K562 (cell line): ENCODE data around the gene SLC22A23. TPM values are rescaled to one million over a fixed set of nuclear protein-coding genes. Genes with fewer than 3 reads are reported as not detected.

Experiments
- BDP1 ChIP-seq: IDR thresholded peaks from 3 replicates; pipeline ENCODE4 v1.6.1; 2011; ENCODE audit not compliant: insufficient read length, insufficient read depth
- CEBPG ChIP-seq, 3 experiments: fragments of 200-800 bp in 1 of 3; sonication (Bioruptor generic) in 1 of 3; sonication (generic) in 1 of 3; formaldehyde crosslinking in 1 of 3; IDR thresholded peaks in 2 of 3; conservative IDR thresholded peaks in 1 of 3; 2 replicates each; pipeline versions ENCODE4 v1.6.1 to v1.8.0; 2016 to 2022; ENCODE audit warnings: missing compliant biosample characterization in 2 of 3, missing genetic modification characterization in 2 of 3, mild to moderate bottlenecking in 1 of 3, missing genetic modification reagents in 1 of 3
- CTCFL ChIP-seq: IDR thresholded peaks from 2 replicates; pipeline ENCODE4 v1.6.1; 2011; ENCODE audit warnings: borderline replicate concordance, low read depth, mild to moderate bottlenecking, moderate library complexity, low read length; ENCODE audit not compliant: insufficient read depth, poor library complexity, severe bottlenecking
- CXXC5 ChIP-seq: fragments of 250-450 bp; sonication (Bioruptor Pico); IDR thresholded peaks from 2 replicates; pipeline ENCODE4 v1.8.0; 2022; ENCODE audit warnings: inconsistent platforms, mild to moderate bottlenecking, moderate library complexity
- DPF2 ChIP-seq: fragments of 450-650 bp; IDR thresholded peaks from 2 replicates; pipeline ENCODE4 v1.6.1; 2016
- GTF2F1 ChIP-seq: IDR thresholded peaks from 2 replicates; pipeline ENCODE4 v1.6.1; 2011; ENCODE audit warnings: low read depth, low read length, improper control_type of control experiment
- JUND ChIP-seq, 2 experiments: IDR thresholded peaks; 2 replicates in 1 of 2; 3 replicates in 1 of 2; pipeline ENCODE4 v1.6.1; 2011; ENCODE audit warnings: borderline replicate concordance in 2 of 2, low read depth in 2 of 2, low read length in 2 of 2, improper control_type of control experiment in 1 of 2, missing biosample characterization in 1 of 2, missing genetic modification characterization in 1 of 2, missing genetic modification reagents in 1 of 2
- LEF1 ChIP-seq: fragments of 450-650 bp; IDR thresholded peaks from 2 replicates; pipeline ENCODE4 v1.6.1; 2016; ENCODE audit warnings: mild to moderate bottlenecking
- MITF ChIP-seq: IDR thresholded peaks from 2 replicates; pipeline ENCODE4 v1.6.1; 2014; ENCODE audit warnings: antibody characterized with exemption
- NR2F6 ChIP-seq: fragments of 450-650 bp; formaldehyde crosslinking; IDR thresholded peaks from 2 replicates; pipeline ENCODE4 v1.4.0; 2020; ENCODE audit warnings: mild to moderate bottlenecking
- PRPF4 ChIP-seq: fragments of 200-400 bp; formaldehyde crosslinking; IDR thresholded peaks from one replicate; pipeline ENCODE4 v1.6.1; 2017; ENCODE audit warnings: low read length, low read depth, mild to moderate bottlenecking; ENCODE audit not compliant: insufficient read depth, poor library complexity, severe bottlenecking
- SAFB2 ChIP-seq: fragments of 200-400 bp; formaldehyde crosslinking; IDR thresholded peaks from 2 replicates; pipeline ENCODE4 v1.6.1; 2018; ENCODE audit warnings: borderline replicate concordance, low read length, low read depth, moderate library complexity; ENCODE audit not compliant: severe bottlenecking
- SMAD1 ChIP-seq: fragments of 150-350 bp; IDR thresholded peaks from 2 replicates; pipeline ENCODE4 v1.6.1; 2014; ENCODE audit warnings: low read length, low read depth; ENCODE audit not compliant: partially characterized antibody
- SMARCA4 ChIP-seq: fragments of 450-650 bp; IDR thresholded peaks from 2 replicates; pipeline ENCODE4 v1.6.1; 2016
- TRIM28 ChIP-seq: fragments of 450-650 bp; IDR thresholded peaks from 2 replicates; pipeline ENCODE4 v1.6.1; 2017
- YBX1 ChIP-seq: fragments of 450-650 bp; IDR thresholded peaks from 2 replicates; pipeline ENCODE4 v1.7.1; 2016; ENCODE audit warnings: mild to moderate bottlenecking
- ZC3H8 ChIP-seq: fragments of 450-650 bp; IDR thresholded peaks from 2 replicates; pipeline ENCODE4 v1.6.1; 2017
- ZFPM2 ChIP-seq: fragments of 250-450 bp; sonication (Bioruptor Pico); IDR thresholded peaks from 2 replicates; pipeline ENCODE4 v1.5.1; 2022; ENCODE audit warnings: mild to moderate bottlenecking
- ZNF175 ChIP-seq: fragments of 200-800 bp; sonication (Bioruptor generic); IDR thresholded peaks from 2 replicates; pipeline ENCODE4 v1.6.1; 2016; ENCODE audit warnings: low read depth, mild to moderate bottlenecking, missing genetic modification characterization, missing compliant biosample characterization
- ZNF354B ChIP-seq: fragments of 250-450 bp; sonication (Bioruptor Pico); IDR thresholded peaks from 2 replicates; pipeline ENCODE4 v1.4.0; 2020
- ZNF395 ChIP-seq: fragments of 200-800 bp; sonication (Bioruptor generic); IDR thresholded peaks from 2 replicates; pipeline ENCODE4 v1.6.1; 2017; ENCODE audit warnings: missing genetic modification characterization, missing compliant biosample characterization
- polyA plus RNA-seq, 8 experiments: library from polyadenylated mRNA; depleted of rRNA in 4 of 8; stranded (reverse) in 5 of 8; unstranded in 3 of 8; fragments of >200 nt; fragmentation: Nextera tagmentation in 2 of 8; fragmentation: Illumina TruSeq in 1 of 8; extraction: Ambion mirVana in 2 of 8; extraction: Trizol in 1 of 8; gene quantifications; 2 replicates each; pipeline versions ENCODE4 v1.2.1 to v1.2.3, GENCODE V29; 2011 to 2014; ENCODE audit warnings: inconsistent platforms in 1 of 8, missing spikeins in 1 of 8
- total RNA-seq, 7 experiments: library from RNA; depleted of rRNA in 6 of 7; stranded (reverse); fragments of >200 nt in 6 of 7; fragmentation: Illumina TruSeq in 2 of 7; extraction: Trizol in 2 of 7; gene quantifications; 2 replicates each; pipeline versions ENCODE4 v1.2.1 to v1.2.3, GENCODE V29; 2011 to 2021; ENCODE audit warnings: low replicate concordance in 1 of 7
- TF ChIP-seq, protein P1 (sequence below): fragments of 450-650 bp; conservative IDR thresholded peaks from 2 replicates; pipeline ENCODE4 v1.6.1; 2016; ENCODE audit warnings: missing genetic modification characterization, low read depth, mild to moderate bottlenecking, control low read depth, missing compliant biosample characterization

The SLC22A23 gene
- total and polyA plus RNA-seq, 9 of the 15 experiments (the other 6 are each of a cell fraction or from before 2014, with no cell fraction given), result 0.30 to 8.7 (median 2.5) TPM

DNA sequence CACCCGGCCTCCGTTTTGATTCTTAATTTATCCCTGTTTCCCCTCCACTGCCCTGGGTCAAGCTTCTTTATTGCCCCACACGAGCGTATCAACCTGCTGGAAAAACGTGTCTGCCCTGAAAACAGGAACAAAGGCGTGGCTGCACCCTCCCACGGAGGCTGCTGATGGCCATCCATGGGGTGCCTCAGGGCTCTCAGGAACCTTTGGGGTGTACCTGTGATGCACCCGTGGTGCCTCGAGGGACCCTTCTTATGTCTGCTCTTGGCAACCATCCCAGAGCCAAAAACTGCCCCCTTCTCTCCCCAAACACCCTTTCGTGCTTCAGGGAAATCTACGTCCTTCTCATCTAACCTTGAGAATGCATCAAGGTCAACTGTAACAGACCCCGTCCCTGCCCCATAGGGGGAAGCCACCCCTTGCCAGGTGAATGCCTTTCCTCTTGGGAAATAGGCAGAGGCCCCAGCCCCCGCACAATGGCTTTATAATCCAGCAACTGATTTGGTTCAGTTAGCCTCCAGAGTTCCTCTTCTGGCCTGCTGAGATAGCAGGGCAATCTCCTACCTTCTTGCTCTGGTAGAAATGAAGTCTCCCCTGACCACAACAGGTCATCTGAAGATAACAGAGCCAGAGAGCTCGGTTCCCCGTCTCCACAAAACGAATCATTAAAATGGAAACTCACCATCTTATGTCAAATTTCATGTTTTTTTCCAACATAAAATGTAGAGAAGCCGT, 168.7 kb downstream of the SLC22A23 start (continued):
- TF ChIP-seq ZNF175 (peak; percentile 38; the same call in 1 of the 2 replicates), GTF2F1 (no peak), PRPF4 (no peak), MITF (peak; percentile 71), YBX1 (no peak), TRIM28 (no peak), CTCFL (no peak), LEF1 (peak; percentile 82), ZC3H8 (no peak), NR2F6 (no peak), ZNF395 (CRISPR knock-in tag) (peak; percentile 93; the same call in 1 of the 2 replicates), DPF2 (peak; percentile 97), SMARCA4 (peak; percentile 98), ZFPM2 (CRISPR knock-in tag) (no peak), SAFB2 (no peak), CXXC5 (CRISPR knock-in tag) (peak; percentile 74), SMAD1 (peak; percentile 92), ZNF354B (CRISPR knock-in tag) (no peak), JUND (IDR thresholded peaks at IDR 0.05; ENCODE audit: borderline replicate concordance, low read depth, low read length) (peak; percentile 77), JUND (tag; IDR thresholded peaks at IDR 0.05; ENCODE audit: borderline replicate concordance, low read depth, low read length) (peak; percentile 54; the same call in 1 of the 3 replicates), BDP1 (no peak), CEBPG (CRISPR knock-in tag; IDR thresholded peaks at IDR 0.05) (peak; percentile 46), CEBPG (tag; conservative IDR thresholded peaks at IDR 0.05 in 1 of 2, IDR thresholded peaks at IDR 0.05 in 1 of 2) (no peak)
- TF ChIP-seq, protein P1, sequence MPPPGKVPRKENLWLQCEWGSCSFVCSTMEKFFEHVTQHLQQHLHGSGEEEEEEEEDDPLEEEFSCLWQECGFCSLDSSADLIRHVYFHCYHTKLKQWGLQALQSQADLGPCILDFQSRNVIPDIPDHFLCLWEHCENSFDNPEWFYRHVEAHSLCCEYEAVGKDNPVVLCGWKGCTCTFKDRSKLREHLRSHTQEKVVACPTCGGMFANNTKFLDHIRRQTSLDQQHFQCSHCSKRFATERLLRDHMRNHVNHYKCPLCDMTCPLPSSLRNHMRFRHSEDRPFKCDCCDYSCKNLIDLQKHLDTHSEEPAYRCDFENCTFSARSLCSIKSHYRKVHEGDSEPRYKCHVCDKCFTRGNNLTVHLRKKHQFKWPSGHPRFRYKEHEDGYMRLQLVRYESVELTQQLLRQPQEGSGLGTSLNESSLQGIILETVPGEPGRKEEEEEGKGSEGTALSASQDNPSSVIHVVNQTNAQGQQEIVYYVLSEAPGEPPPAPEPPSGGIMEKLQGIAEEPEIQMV (tag), result no peak
